Endometrial microvascular endothelial cells (primary cell): ENCODE results near the gene COL28A1. TPM values are rescaled to one million over a fixed set of nuclear protein-coding genes. Genes with fewer than 3 reads are reported as not detected.

ENCODE experiments used
- in situ Hi-C: cut with HindIII; loops from 2 replicates; pipeline ENCODE4 v1.10.0; 2017; ENCODE audit warnings: low sequenced_read_pairs, low pct_unique_long_range_greater_than_20kb; ENCODE audit errors: inconsistent ontology term
- total RNA-seq: library from RNA; depleted of rRNA; stranded (reverse); fragments of >200 nt; gene quantifications from one replicate; pipeline ENCODE4 v1.2.3, GENCODE V29; 2015; ENCODE audit errors: inconsistent ontology term

COL28A1 gene
- 2.2 TPM for total RNA-seq

DNA sequence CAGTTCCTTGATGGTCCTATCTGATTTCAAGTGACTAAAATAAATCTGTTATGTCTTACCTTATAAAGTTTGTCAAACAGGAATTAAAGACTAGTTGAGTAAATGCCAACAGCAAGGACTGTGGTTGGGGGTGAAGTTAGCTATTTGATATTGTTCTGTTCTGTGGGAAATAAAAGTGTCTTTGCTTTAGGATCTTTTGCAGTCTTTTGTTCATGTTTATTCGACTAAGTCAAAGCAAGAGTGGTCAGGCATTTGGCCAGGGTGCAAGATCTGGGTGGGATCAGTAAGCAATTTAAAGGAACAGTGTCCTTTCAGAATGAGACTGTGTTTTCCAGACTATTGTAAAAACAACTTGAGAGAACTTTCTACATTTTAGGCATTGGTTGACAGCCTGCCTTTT is at the start of gene COL28A1:
Gene COL28A1, minus strand, starts transcription at position 183 of the 400 bp plus-strand sequence. CDS start 2,998 bp downstream, outside the sequence.
- in situ Hi-C loops = no loop called here

DNA sequence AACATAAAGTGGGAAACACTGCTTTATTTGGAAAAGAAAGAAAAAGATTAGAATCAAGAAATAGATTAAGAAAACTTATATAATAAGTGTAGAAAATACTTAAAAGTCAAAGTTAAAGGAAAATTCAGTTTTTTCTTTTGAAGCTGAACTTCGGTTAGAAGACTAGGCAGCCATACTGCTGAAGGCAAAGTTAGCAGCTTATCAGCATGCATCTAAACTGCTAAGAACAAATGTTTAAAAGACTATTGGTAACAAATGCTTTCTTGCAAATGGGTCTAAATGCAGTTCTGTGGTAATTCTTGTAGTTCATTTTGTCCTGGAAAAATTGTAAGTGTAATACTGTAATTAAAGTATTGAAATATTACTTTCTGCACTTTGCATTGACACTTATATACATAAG is 49.0 kb upstream of the COL28A1 start:
- in situ Hi-C loops = no loop called here

- in situ Hi-C loops = no loop called here
These were observed 48.1 kb upstream of the COL28A1 start for GRCh38 chr7:7583731-7584130.

DNA sequence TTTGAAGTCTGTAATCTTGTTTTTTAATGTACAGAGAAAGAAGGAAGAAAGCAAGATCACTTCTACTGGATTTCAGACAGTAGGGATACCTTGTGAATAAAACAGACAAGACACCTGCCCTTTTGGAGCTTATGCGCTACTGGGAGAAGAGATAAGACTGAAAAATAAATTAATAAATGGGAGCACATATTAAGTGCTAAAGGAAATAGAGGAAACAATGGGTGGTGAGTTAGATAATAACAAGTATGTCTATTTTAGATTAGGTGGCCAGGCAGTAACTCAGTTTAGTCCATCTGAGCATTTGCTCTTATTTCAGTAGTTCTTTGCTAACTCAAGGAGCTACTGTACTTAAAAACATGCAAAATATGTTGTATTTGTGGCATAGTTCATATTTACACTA is 46.9 kb upstream of the COL28A1 start:
- in situ Hi-C loops = no loop called here

DNA sequence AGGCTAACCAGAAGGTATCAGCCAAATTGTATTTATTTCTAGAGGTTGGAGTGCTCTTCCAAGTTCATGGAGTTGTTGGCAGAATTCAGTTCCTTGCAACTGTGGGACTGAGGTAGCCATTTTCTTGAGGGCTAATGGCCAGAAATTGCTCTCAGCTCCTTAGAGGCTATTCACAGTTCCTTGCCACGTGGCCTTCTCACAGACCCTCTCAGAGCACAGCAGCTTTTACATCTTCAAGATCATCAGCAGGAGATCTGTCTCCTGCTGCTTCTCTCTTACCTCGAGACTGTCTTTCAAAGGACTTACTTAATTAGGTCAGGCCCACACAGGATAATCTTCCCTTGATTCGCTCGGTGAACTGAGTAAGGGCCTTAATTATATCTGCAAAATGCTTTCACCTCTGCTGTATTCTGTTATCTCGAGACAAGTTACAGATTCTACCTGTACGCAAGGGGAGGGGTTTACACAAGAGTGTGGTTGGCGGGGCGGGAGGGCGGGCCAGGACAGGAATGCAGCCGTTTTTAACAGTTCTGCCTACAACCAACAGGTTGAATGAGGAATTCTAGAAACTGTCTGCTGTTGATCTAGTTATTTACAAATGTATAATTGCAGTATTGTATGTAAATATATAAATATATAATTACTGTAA is 46.0 kb upstream of the COL28A1 start:
- in situ Hi-C loops = no loop called here

- in situ Hi-C loops = no loop called here
These were observed 44.0 kb upstream of the COL28A1 start for GRCh38 chr7:7579638-7580037.

DNA sequence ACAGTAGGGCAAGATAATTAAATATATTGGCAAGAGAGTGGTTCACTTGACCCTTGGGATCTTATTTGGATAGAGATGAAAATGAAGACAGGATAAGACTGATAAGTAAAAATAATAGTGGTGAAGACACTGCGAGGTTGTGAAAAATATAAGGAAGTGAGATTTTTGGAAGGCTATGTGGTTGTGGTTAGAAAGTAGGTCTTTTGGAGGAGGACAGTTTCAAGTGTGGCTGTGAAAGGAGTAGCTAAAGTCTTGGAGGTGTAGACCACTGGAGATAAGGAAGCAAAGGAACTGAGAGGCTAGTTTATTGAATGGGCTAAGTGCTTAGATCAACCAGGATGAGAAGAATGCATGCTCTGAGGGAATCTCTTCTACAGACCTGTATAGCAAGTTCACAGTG is 42.2 kb upstream of the COL28A1 start:
- in situ Hi-C loops = no loop called here

GRCh38 chr7:7576344-7576743 is 40.7 kb upstream of the COL28A1 start:
- in situ Hi-C loops = no loop called here

DNA sequence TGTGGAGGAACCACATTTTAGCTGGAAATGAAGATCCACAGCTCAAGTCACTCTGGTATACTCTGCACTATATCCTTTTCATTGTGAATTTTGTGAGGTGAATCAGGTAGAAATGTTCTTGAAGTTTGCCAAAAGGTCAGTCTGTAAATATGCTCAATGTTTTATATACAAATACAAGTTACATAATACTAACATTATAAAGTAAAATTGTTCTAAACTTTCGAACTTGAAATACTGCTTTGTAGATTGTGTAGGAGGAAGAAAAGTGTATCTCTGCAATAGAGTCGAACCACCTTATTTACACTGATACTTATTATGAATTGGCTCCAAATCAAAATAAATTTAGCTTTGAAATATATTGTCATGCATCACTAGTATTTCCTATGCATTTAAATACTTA is 38.0 kb upstream of the COL28A1 start:
- in situ Hi-C loops = no loop called here

DNA sequence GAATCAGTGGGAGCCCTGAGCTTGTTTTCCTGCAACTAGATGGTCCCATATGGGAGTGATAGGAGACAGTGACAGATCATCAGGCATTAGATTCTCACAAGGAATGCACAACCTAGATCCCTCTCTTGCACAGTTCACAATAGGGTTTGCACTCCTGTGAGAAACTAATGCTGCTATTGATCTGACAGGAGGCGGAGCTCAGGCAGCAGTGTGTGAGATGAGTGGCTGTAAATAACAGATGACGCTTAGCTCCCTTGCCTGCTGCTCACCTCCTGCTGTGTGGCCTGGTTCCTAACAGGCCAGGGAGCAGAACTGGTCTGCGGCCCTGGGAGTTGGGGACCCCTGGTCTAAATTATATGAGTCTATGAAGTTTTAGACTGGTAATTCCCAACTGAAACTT is 34.9 kb upstream of the COL28A1 start:
- in situ Hi-C loops = no loop called here

GRCh38 chr7:7569615-7570014 is 33.9 kb upstream of the COL28A1 start:
- in situ Hi-C loops = no loop called here

GRCh38 chr7:7569081-7569527 is 33.4 kb upstream of the COL28A1 start:
- in situ Hi-C loops = no loop called here

DNA sequence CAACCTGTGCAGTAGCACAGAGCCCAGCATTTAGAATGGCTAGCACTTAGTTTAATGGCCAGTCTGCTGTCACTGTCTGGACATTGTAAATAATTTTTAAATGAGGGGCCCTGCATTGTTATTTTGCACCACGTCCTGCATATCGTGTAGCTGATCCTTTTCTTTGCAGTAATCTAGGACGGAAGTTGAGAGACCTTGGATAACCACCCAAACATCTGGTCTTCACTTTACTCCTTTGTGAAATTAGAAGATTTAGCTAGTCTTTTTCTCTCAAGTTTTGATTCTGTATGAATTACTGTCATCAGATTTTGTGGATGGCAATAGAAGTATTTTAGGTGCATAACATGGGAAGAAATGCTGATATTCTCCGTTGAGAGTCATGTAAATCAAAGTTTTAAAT is 32.9 kb upstream of the COL28A1 start:
- in situ Hi-C loops = no loop called here

- in situ Hi-C loops = no loop called here
These were observed 32.3 kb upstream of the COL28A1 start for GRCh38 chr7:7567898-7568531.

- in situ Hi-C loops = no loop called here
These were observed 31.3 kb upstream of the COL28A1 start, which contains the start of gene MIOS for GRCh38 chr7:7566651-7567611. Gene MIOS, plus strand, starts transcription at chr7:7566884. Its CDS starts 5,592 bp downstream, at chr7:7572476.

DNA sequence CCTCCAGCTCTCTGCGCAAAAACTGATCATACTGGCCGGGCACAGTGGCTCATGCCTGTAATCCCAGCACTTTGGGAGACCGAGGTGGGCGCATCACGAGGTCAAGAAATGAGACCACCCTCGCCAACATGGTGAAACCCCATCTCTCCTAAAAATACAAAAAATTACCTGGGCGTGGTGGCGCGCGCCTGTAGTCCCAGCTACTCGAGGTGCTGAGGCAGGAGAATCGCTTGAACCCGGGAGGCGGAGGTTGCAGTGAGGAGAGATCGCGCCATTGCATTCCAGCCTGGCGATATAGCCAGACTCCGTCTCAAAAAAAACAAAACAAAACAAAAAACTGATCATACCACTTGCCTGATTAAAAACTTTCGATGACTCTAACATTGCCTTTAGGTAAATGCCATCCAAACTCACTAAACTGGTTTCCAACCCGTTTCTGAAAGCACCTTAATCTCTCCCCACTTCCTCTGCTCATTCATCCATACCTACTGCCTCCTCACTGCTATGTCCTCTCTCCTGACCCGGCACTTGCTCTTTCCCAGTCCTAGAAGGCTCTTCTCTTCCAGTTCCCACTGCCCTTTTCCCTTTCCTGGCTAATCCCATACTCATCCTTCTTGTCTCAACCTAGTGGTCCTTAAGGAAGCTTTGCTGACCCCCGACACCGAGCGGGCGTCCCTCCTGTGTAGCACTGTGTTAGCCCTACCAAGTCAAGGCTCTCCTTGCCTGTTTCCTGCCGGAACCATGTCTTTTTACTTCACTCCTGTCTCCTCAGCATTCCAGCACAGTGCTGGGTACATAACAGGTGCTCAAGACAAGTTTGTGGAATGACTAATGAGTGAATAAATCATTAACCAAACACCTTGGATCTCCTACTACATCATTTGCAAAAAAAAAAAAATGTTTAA is 30.3 kb upstream of the COL28A1 start:
- in situ Hi-C loops = no loop called here

- in situ Hi-C loops = no loop called here
These were observed 29.5 kb upstream of the COL28A1 start for GRCh38 chr7:7565018-7565680.

DNA sequence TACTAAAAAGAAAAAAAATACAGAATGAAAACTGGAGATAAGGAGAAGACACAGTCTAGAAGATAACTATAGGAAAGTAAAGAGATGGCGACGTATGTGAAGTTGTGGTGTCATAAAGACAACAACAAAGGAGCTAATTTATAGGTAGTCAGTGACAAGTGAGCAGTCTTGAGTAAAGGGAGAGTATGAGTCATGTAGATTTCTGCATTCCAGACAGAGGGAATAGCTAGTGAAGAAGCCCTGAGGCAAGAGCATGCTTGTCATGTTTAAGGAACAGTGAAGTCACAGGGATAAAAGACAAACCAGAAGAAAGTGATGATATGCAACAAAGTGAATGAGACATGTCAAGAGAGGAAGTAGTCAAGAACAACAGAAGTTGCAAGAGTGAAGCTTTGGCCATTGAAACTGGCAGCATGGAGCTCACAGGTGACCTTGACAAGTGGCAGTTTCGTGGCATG is 28.7 kb upstream of the COL28A1 start:
- in situ Hi-C loops = no loop called here
